ENCODE data around the gene FAM111B.
"Not testable (repeated sequence)": the region's sequence is repeated elsewhere in the genome, so short reads cannot be mapped to it uniquely, and the experiment has no call there.

Gene FAM111B

DNA sequence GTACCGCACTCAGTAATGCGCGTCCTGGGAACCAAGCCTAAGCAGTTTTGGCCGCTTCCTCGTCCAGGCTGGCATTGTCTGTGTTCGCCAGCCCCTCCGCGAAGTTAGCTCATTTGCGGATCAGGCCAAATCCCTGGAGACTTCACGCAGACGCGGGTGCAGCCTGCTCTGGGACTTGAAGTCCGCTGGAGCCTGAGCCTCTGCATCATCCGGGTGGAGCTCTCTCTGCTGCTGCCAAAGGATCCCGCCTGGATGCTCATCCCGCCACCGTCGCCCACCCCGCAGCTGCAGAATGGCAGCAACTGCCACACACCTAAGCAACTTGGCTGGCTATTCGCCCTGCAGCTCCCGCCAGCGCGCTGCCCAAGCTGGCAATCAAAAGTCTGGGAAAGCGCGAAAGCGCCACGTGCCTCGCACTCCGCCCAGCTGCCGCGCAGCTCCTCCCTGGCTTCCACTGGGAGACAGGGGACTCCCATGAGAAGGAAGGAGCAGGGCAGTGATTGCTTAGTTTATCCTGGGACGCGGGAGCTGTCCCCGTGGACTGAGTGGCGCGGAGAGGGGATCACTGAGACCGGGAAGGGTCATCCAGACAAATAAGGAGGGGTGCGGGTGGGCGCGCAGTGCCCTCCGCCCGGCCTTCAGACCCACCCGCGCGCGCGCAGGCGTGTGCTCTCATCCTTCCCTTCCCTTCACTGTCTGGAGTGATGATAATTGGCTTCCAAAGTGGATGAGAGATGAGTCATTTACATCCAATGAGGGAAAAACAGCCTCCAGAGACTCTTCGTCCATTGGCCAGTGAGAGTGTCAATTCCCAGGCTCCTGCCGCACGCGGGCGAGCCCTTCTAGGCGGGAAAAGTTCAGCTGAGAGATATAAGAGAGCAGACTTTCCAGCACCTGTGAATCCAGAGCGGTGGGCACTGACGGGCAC is 44.2 kb upstream of the FAM111B start:
- H3K79me2 ChIP-seq (ENCODE audit: low read length) = no peaks in the 10 kb centered on the region
- H3K9ac ChIP-seq (ENCODE audit: low read length) = no peak overlapping the region
- no peak overlapping the region for H3K27ac ChIP-seq (ENCODE audit: low read length)
- H2AFZ ChIP-seq (ENCODE audit: low read depth, low read length) = no peak overlapping the region
- H3K27me3 ChIP-seq (ENCODE audit: low read depth, low read length) = peaks cover 42% of the 10 kb centered on the region
- no peaks in the 10 kb centered on the region for H4K20me1 ChIP-seq (ENCODE audit: insufficient read depth, low read length)
- H3K36me3 ChIP-seq (replicated peaks; ENCODE audit: low read depth, low read length) = no peaks in the 10 kb centered on the region
- no peaks in the 10 kb centered on the region for H3K9me3 ChIP-seq (ENCODE audit: insufficient read depth, low read length)
- peaks cover 15% of the 10 kb centered on the region for H3K4me1 ChIP-seq (ENCODE audit: low read length)
- H3K4me3 ChIP-seq (ENCODE audit: low read length) = no peak overlapping the region
- H3K4me2 ChIP-seq (ENCODE audit: low read length) = no peak overlapping the region
- TF ChIP-seq EZH2phosphoT487 (IDR thresholded peaks at IDR 0.05; ENCODE audit: low read depth) = no peak
- TF ChIP-seq, protein P1, sequence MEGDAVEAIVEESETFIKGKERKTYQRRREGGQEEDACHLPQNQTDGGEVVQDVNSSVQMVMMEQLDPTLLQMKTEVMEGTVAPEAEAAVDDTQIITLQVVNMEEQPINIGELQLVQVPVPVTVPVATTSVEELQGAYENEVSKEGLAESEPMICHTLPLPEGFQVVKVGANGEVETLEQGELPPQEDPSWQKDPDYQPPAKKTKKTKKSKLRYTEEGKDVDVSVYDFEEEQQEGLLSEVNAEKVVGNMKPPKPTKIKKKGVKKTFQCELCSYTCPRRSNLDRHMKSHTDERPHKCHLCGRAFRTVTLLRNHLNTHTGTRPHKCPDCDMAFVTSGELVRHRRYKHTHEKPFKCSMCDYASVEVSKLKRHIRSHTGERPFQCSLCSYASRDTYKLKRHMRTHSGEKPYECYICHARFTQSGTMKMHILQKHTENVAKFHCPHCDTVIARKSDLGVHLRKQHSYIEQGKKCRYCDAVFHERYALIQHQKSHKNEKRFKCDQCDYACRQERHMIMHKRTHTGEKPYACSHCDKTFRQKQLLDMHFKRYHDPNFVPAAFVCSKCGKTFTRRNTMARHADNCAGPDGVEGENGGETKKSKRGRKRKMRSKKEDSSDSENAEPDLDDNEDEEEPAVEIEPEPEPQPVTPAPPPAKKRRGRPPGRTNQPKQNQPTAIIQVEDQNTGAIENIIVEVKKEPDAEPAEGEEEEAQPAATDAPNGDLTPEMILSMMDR (IDR thresholded peaks at IDR 0.05; ENCODE audit: low read depth, low read length) = no peak

DNA sequence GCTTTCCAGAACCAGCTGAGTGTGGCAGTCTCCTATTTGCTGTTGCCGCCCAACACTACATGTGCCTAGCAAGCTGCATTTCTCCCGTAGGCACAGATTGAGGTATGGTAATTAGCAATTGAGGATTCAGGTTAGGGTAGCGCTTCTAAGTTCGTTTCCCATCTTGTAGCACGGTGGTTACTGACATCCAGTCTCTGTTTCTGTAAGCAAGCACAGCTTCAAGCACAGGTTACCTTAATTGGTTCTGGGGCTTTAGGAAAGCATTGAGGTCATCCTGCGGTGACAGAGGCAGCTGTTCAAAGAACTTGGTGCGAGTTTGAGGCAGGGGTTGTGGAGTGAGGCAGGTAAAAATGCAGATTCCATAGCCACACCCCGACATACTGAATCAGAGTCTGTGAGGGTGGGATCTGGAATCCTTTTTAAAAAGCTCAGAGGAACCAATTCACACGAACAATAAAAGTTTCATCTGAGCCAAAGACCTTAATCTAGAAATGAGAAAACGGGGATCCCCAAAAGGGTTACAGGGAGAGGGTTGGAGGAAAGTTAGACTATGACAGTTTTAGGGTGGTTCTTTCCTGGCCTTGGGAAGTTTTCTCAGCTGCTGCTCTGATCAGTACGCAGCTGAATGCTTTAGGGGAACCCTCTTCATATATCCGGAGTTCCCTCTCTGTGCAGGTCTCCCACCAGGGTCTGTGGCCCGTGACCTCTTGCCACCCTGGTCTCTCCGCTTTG is 42.9 kb upstream of the FAM111B start:
- H4K20me1 ChIP-seq (ENCODE audit: insufficient read depth, low read length); H3K9ac ChIP-seq (ENCODE audit: low read length); H3K36me3 ChIP-seq (replicated peaks; ENCODE audit: low read depth, low read length); H3K27ac ChIP-seq (ENCODE audit: low read length); H3K79me2 ChIP-seq (ENCODE audit: low read length); H3K9me3 ChIP-seq (ENCODE audit: insufficient read depth, low read length); H2AFZ ChIP-seq (ENCODE audit: low read depth, low read length): not testable (repeated sequence)
- Histone ChIP-seq H3K27me3 (ENCODE audit: low read depth, low read length) (peaks cover 51% of the 10 kb centered on the region), H3K4me2 (ENCODE audit: low read length) (peak overlapping the region; percentile 40), H3K4me1 (ENCODE audit: low read length) (peaks cover 11% of the 10 kb centered on the region), H3K4me3 (ENCODE audit: low read length) (peak overlapping the region; percentile 6; the same call in 1 of the 2 replicates)

DNA sequence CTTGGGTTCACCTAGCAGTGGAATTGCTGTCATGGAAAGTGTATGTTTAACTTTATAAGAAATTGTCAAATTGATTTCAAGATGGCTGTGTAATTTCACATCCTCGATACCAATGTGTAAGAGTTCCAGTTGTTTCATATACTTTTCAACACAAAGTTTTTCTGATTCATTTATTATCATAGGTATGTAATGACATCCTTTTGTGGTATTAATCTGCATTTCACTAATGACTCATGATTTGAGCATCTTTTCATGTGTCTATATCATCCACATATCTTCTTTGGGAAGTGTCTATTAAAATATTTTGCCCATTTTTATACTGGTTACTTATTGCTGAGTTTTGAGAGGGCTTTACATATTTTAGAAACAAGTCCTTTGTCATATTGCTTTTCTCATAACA is 38.0 kb upstream of the FAM111B start:
- H3K9me3 ChIP-seq (ENCODE audit: insufficient read depth, low read length) = no peaks in the 10 kb centered on the region
- no peak overlapping the region for H3K4me3 ChIP-seq (ENCODE audit: low read length)
- H3K9ac ChIP-seq (ENCODE audit: low read length) = no peak overlapping the region
- H3K36me3 ChIP-seq (replicated peaks; ENCODE audit: low read depth, low read length) = no peaks in the 10 kb centered on the region
- no peak overlapping the region for H3K4me2 ChIP-seq (ENCODE audit: low read length)
- no peaks in the 10 kb centered on the region for H3K79me2 ChIP-seq (ENCODE audit: low read length)
- H3K4me1 ChIP-seq (ENCODE audit: low read length) = peaks cover 6% of the 10 kb centered on the region
- H3K27me3 ChIP-seq (ENCODE audit: low read depth, low read length) = peaks cover 71% of the 10 kb centered on the region
- TF ChIP-seq, protein P1 (IDR thresholded peaks at IDR 0.05; ENCODE audit: low read depth, low read length) = no peak
- TF ChIP-seq EZH2phosphoT487 (IDR thresholded peaks at IDR 0.05; ENCODE audit: low read depth) = no peak
- no peaks in the 10 kb centered on the region for H4K20me1 ChIP-seq (ENCODE audit: insufficient read depth, low read length)
- no peak overlapping the region for H3K27ac ChIP-seq (ENCODE audit: low read length)
- H2AFZ ChIP-seq (ENCODE audit: low read depth, low read length) = no peak overlapping the region

DNA sequence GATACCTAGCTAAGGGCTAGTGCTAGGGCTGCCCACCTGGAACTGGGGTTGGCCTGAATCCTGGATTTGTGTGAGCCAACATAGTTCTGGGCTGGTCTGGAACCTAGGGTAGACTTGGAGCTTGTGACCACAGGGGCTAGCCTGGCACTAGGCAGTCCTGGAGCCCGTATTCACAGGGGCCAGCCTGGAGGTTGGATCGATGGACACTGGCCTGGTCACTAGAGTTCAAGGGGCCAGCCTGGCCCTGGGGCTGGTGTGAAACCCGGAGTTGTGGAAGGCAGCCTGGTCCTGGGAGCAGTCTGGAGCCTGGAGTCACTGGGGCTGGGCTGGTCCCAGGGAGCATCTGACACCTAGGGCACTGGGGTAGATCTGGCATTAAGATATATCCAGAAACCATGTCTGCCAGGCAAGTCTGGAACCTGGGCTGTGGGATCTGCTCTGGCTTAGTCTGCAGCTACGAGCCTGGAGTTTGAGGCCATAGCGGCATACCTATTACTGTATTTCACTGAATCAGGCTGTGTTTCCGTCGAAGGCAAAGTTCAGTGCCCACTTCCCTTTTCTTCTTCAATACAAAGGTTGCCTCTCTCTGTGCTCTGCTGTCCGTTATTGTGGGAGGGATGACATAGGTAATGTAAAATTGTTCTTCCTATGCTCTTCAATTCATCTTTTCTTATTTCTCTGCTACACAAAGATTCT is 30.0 kb upstream of the FAM111B start:
- TF ChIP-seq, protein P1 (IDR thresholded peaks at IDR 0.05; ENCODE audit: low read depth, low read length) = no peak
- Histone ChIP-seq H3K9ac (ENCODE audit: low read length) (no peak overlapping the region), H3K4me2 (ENCODE audit: low read length) (peak overlapping the region; percentile 63), H3K9me3 (ENCODE audit: insufficient read depth, low read length) (no peaks in the 10 kb centered on the region), H2AFZ (ENCODE audit: low read depth, low read length) (no peak overlapping the region), H3K27me3 (ENCODE audit: low read depth, low read length) (peaks cover 19% of the 10 kb centered on the region), H3K4me3 (ENCODE audit: low read length) (no peak overlapping the region; the same call in 1 of the 2 replicates), H4K20me1 (ENCODE audit: insufficient read depth, low read length) (no peaks in the 10 kb centered on the region), H3K36me3 (replicated peaks; ENCODE audit: low read depth, low read length) (no peaks in the 10 kb centered on the region), H3K79me2 (ENCODE audit: low read length) (no peaks in the 10 kb centered on the region), H3K4me1 (ENCODE audit: low read length) (peaks cover 38% of the 10 kb centered on the region), H3K27ac (ENCODE audit: low read length) (no peak overlapping the region)

Measured in OCI-LY3 (cell line).